Upper lobe of left lung (tissue), 6 donors: ENCODE measurements around the gene FGGY. TPM values are rescaled to one million over a fixed set of nuclear protein-coding genes. Genes with fewer than 3 reads are reported as not detected.
A peak's percentile ranks its signal among the peaks of the same experiment; 100 is the strongest.

Source experiments
- ATAC-seq, 2 donors: fragments of 200-7000 bp; cut with Tn5 transposase; one replicate each; pipeline ENCODE4 v1.9.1; 2022; ENCODE audit warnings: mild to moderate bottlenecking in 2 of 2, moderate library complexity in 2 of 2; ENCODE audit not compliant: low FRiP score in 2 of 2
- DNase-seq, 2 donors: peaks; one replicate each; pipeline ENCODE4 v3.0.0-alpha.2; 2019 to 2020
- H3K27ac ChIP-seq, 4 donors: fragments of 200-600 bp; sonication (generic); one replicate each; pipeline ENCODE4 v1.5.1; 2016 to 2019
- H3K27me3 ChIP-seq, 4 donors: fragments of 200-600 bp; sonication (generic); one replicate each; pipeline ENCODE4 v1.5.1; 2017 to 2019
- H3K36me3 ChIP-seq, 4 donors: fragments of 200-600 bp; sonication (generic); one replicate each; pipeline ENCODE4 v1.5.1; 2016 to 2019
- H3K4me1 ChIP-seq, 4 donors: fragments of 200-600 bp; sonication (generic); one replicate each; pipeline ENCODE4 v1.5.1; 2018 to 2019
- H3K4me3 ChIP-seq, 4 donors: fragments of 200-600 bp; sonication (generic); one replicate each; pipeline ENCODE4 v1.5.1; 2017 to 2019; ENCODE audit warnings: mild to moderate bottlenecking in 2 of 4, moderate library complexity in 1 of 4
- H3K9me3 ChIP-seq, 4 donors: fragments of 200-600 bp; sonication (generic); one replicate each; pipeline ENCODE4 v1.5.1; 2018 to 2019
- CTCF ChIP-seq, 6 experiments: fragments of 450-650 bp in 4 of 6; fragments of 200-600 bp in 2 of 6; sonication (generic) in 2 of 6; IDR thresholded peaks; one replicate each; pipeline ENCODE4 v1.5.1; 2016 to 2019; ENCODE audit warnings: antibody characterized with exemption in 6 of 6
- EP300 ChIP-seq, 4 donors: sonication (generic); formaldehyde crosslinking; IDR thresholded peaks; one replicate each; pipeline ENCODE4 v1.5.1; 2017; ENCODE audit warnings: antibody characterized with exemption in 4 of 4, control low read depth in 2 of 4
- POLR2A ChIP-seq, 4 donors: fragments of 450-650 bp; IDR thresholded peaks; one replicate each; pipeline ENCODE4 v1.5.1; 2016 to 2017; ENCODE audit warnings: antibody characterized with exemption in 4 of 4, mild to moderate bottlenecking in 2 of 4
- POLR2AphosphoS5 ChIP-seq, 2 donors: sonication (generic); formaldehyde crosslinking; IDR thresholded peaks; one replicate each; pipeline ENCODE4 v1.5.1; 2017; ENCODE audit warnings: antibody characterized with exemption in 2 of 2
- WGBS, 2 donors: methylation state at CpG; one replicate each; pipeline ENCODE4 v1.1.5; 2017 to 2018; 5-methylcytosine and 5-hydroxymethylcytosine counted together
- total RNA-seq, 6 donors: library from RNA; depleted of rRNA in 4 of 6; stranded (reverse); fragments of >200 nt in 4 of 6; gene quantifications; one replicate each; pipeline versions ENCODE4 v1.1.0 to v1.2.1, GENCODE V29; 2016 to 2021
- donor health status: DM: no; HTN: no; CAD: no; lungs with moderate emphysema.
- donor health status: DM: no; HTN: yes; CAD: no; lungs with severe emphysema.

FGGY gene
- total RNA-seq, 6 donors from 2014 or later: 11.8 to 51.3 (median 22.6) TPM

DNA sequence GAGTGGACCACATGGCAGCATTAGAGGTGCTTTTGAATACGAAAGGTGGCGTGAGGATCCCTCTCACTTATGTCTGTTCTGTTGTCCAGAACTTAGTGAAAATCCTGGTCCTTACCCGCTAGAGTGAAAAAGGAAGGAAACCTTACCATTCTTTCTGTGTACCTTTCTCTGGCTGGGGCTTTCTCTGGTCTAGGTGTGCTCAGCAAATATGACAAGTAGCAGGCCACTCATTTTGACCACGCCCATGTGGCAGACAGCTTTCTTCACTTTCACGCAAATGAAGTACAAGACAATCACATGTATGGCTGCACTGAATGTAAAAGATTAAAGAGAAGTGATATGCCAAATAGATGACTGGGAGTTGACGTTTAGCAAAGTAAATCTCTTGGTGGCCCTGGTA lies 131.9 kb downstream of the FGGY start:
- Histone ChIP-seq H3K4me3 (no peak overlapping the region), H3K27me3 (no peaks in the 10 kb centered on the region), H3K27ac (no peak overlapping the region), H3K4me1 (peaks cover 9 to 19% (median 10%) of the 10 kb centered on the region in 4 donors), H3K36me3 (no peaks in the 10 kb centered on the region), H3K9me3 (no peaks in the 10 kb centered on the region)
- no peak for DNase-seq
- ATAC-seq: no peak
- 83 to 90% methylated on average over 6 of the region's 6 CpGs for WGBS, 2 donors
- TF ChIP-seq POLR2AphosphoS5 (IDR thresholded peaks at IDR 0.05): no peak
- no peak for TF ChIP-seq EP300 (IDR thresholded peaks at IDR 0.05)
- TF ChIP-seq POLR2A (IDR thresholded peaks at IDR 0.05): no peak
- no peak for TF ChIP-seq CTCF (IDR thresholded peaks at IDR 0.05)

DNA sequence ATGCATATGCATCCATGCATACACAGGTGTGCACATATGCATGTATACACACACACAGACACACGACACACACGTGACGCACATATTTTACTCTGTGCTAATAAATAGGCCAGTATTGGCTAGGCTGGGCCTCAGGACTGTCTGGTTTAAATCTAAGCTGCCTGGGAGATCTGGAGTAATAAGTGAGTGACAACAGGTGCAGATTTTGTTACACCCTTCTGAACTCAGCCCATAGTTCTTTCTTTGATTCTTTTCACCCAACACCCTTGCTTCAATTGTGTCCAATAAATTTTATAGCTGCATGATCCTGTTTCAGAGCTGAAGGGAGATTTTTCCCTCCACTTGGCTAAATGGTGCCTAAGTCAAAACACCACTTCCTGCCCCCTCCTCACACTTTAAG lies 132.8 kb downstream of the FGGY start:
- TF ChIP-seq CTCF (IDR thresholded peaks at IDR 0.05) (no peak), POLR2AphosphoS5 (IDR thresholded peaks at IDR 0.05) (no peak), POLR2A (IDR thresholded peaks at IDR 0.05) (no peak), EP300 (IDR thresholded peaks at IDR 0.05) (no peak)
- no peak overlapping the region for H3K27ac ChIP-seq
- H3K4me3 ChIP-seq: no peak overlapping the region
- H3K36me3 ChIP-seq: no peaks in the 10 kb centered on the region
- H3K4me1 ChIP-seq: peaks cover 16 to 23% (median 17%) of the 10 kb centered on the region in 4 donors
- DNase-seq: no peak
- no peaks in the 10 kb centered on the region for H3K27me3 ChIP-seq
- H3K9me3 ChIP-seq: no peaks in the 10 kb centered on the region
- ATAC-seq: no peak
- 91 to 99% methylated on average over 3 of the region's 3 CpGs for WGBS, 2 donors

GRCh38 chr1:59431566-59432294 lies 134.8 kb downstream of the FGGY start:
- no peak overlapping the region for H3K4me3 ChIP-seq
- no peaks in the 10 kb centered on the region for H3K9me3 ChIP-seq
- H3K27ac ChIP-seq: no peak overlapping the region
- no peak for TF ChIP-seq EP300 (IDR thresholded peaks at IDR 0.05)
- no peak for TF ChIP-seq POLR2A (IDR thresholded peaks at IDR 0.05)
- TF ChIP-seq CTCF (IDR thresholded peaks at IDR 0.05): no peak
- TF ChIP-seq POLR2AphosphoS5 (IDR thresholded peaks at IDR 0.05): no peak
- 87 to 88% methylated on average over 3 of the region's 3 CpGs for WGBS, 2 donors
- no peaks in the 10 kb centered on the region for H3K27me3 ChIP-seq
- H3K36me3 ChIP-seq: no peaks in the 10 kb centered on the region
- DNase-seq: no peak
- no peak for ATAC-seq
- peaks cover 28 to 35% (median 31%) of the 10 kb centered on the region in 4 donors for H3K4me1 ChIP-seq

GRCh38 chr1:59432531-59433439 lies 135.9 kb downstream of the FGGY start:
- Histone ChIP-seq H3K36me3 (no peaks in the 10 kb centered on the region), H3K27ac (peak overlapping the region in 1 of 4 donors; percentile 16), H3K27me3 (no peaks in the 10 kb centered on the region), H3K4me3 (no peak overlapping the region), H3K9me3 (no peaks in the 10 kb centered on the region), H3K4me1 (peaks cover 28 to 45% (median 37%) of the 10 kb centered on the region in 4 donors)
- no peak for TF ChIP-seq POLR2A (IDR thresholded peaks at IDR 0.05)
- no peak for TF ChIP-seq CTCF (IDR thresholded peaks at IDR 0.05)
- no peak for TF ChIP-seq EP300 (IDR thresholded peaks at IDR 0.05)
- no peak for TF ChIP-seq POLR2AphosphoS5 (IDR thresholded peaks at IDR 0.05)
- WGBS, 2 donors: 75 to 85% methylated on average over 6 of the region's 6 CpGs
- ATAC-seq (no peak), DNase-seq (no peak)
